ENCODE results near the gene FYCO1.

- TF ChIP-seq POLR2AphosphoS5 (IDR thresholded peaks at IDR 0.05; ENCODE audit: borderline replicate concordance, low read depth, low read length) (no peak), EZH2 (IDR thresholded peaks at IDR 0.05) (no peak), FOXP2 (optimal IDR thresholded peaks at IDR 0.05; ENCODE audit: control extremely low read depth, extremely low read length, insufficient read depth) (no peak)
Observed at GRCh38 chr3:45887285-45887684, 108.3 kb downstream of the FYCO1 start.

Measured in SK-N-MC (cell line).